Activated CD8-positive, alpha-beta T cell treated with anti-CD3 and anti-CD28 coated beads for 36 hours (primary cell): ENCODE data around the gene SOX5. TPM values are rescaled to one million over a fixed set of nuclear protein-coding genes. Genes with fewer than 3 reads are reported as not detected.

ENCODE experiments used
- ATAC-seq: fragments of 200-7000 bp; cut with Tn5 transposase; one replicate; pipeline ENCODE4 v1.10.0; 2021; ENCODE audit warnings: mild to moderate bottlenecking, moderate library complexity
- CTCF ChIA-PET: fragments of 350-600 bp; sonication (Branson Sonifier 250); formaldehyde crosslinking; loops from one replicate; lab custom pipeline; 2021; ENCODE audit warnings: antibody characterized with exemption; lab: Charles Lee
- POLR2A ChIA-PET: fragments of 350-600 bp; sonication (Branson Sonifier 250); formaldehyde crosslinking; loops from one replicate; lab custom pipeline; 2021; ENCODE audit warnings: antibody characterized with exemption; lab: Charles Lee
- DNase-seq: peaks from one replicate; pipeline ENCODE4 v3.0.0-alpha.2; 2020
- H3K27ac Mint-ChIP-seq: one replicate; pipeline ENCODE4 v1.8.0; 2021; ENCODE audit warnings: mild to moderate bottlenecking, mixed read lengths
- H3K27me3 Mint-ChIP-seq: one replicate; pipeline ENCODE4 v1.8.0; 2021; ENCODE audit warnings: mixed read lengths
- H3K36me3 Mint-ChIP-seq: one replicate; pipeline ENCODE4 v1.8.0; 2021; ENCODE audit warnings: low read depth, mixed read lengths
- H3K4me1 Mint-ChIP-seq: one replicate; pipeline ENCODE4 v1.8.0; 2021; ENCODE audit warnings: low read depth, mixed read lengths
- H3K4me3 Mint-ChIP-seq: one replicate; pipeline ENCODE4 v1.8.0; 2021; ENCODE audit warnings: mild to moderate bottlenecking, moderate library complexity, mixed read lengths
- H3K9me3 Mint-ChIP-seq: one replicate; pipeline ENCODE4 v1.8.0; 2021; ENCODE audit warnings: mixed read lengths
- intact Hi-C: fragments of 100-400 bp; cut with micrococcal nuclease; formaldehyde crosslinking; loops from one replicate; pipeline ENCODE4 v1.10.0; 2022
- total RNA-seq, 2 experiments: library from RNA; stranded (reverse); gene quantifications; one replicate each; pipeline ENCODE4 v1.2.3, GENCODE V29; 2021
- TF ChIP-seq, protein P1 (sequence below): fragments of 200-600 bp; IDR thresholded peaks from one replicate; pipeline ENCODE4 v1.8.0; 2022; ENCODE audit warnings: antibody characterized with exemption, mild to moderate bottlenecking

The SOX5 gene
- total RNA-seq, 2 experiments from 2014 or later = not detected

- ATAC-seq (no peak), DNase-seq (no peak)
- no peaks in the 10 kb centered on the region for H3K4me1 Mint-ChIP-seq
- H3K27ac Mint-ChIP-seq = no peak overlapping the region
- ChIA-PET CTCF (no interaction called here), POLR2A (no interaction called here)
- H3K27me3 Mint-ChIP-seq = no peaks in the 10 kb centered on the region
- no peaks in the 10 kb centered on the region for H3K36me3 Mint-ChIP-seq
- intact Hi-C loops = no loop called here
- no peak overlapping the region for H3K4me3 Mint-ChIP-seq
- TF ChIP-seq, protein P1, sequence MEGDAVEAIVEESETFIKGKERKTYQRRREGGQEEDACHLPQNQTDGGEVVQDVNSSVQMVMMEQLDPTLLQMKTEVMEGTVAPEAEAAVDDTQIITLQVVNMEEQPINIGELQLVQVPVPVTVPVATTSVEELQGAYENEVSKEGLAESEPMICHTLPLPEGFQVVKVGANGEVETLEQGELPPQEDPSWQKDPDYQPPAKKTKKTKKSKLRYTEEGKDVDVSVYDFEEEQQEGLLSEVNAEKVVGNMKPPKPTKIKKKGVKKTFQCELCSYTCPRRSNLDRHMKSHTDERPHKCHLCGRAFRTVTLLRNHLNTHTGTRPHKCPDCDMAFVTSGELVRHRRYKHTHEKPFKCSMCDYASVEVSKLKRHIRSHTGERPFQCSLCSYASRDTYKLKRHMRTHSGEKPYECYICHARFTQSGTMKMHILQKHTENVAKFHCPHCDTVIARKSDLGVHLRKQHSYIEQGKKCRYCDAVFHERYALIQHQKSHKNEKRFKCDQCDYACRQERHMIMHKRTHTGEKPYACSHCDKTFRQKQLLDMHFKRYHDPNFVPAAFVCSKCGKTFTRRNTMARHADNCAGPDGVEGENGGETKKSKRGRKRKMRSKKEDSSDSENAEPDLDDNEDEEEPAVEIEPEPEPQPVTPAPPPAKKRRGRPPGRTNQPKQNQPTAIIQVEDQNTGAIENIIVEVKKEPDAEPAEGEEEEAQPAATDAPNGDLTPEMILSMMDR = no peak
- H3K9me3 Mint-ChIP-seq = no peaks in the 10 kb centered on the region
These were observed 178.1 kb downstream of the SOX5 start for GRCh38 chr12:23771240-23771949.

GRCh38 chr12:23770202-23770938 lies 179.1 kb downstream of the SOX5 start:
- DNase-seq = no peak
- Mint-ChIP-seq H3K27me3 (no peaks in the 10 kb centered on the region), H3K9me3 (no peaks in the 10 kb centered on the region), H3K4me1 (no peaks in the 10 kb centered on the region), H3K4me3 (no peak overlapping the region), H3K27ac (no peak overlapping the region), H3K36me3 (no peaks in the 10 kb centered on the region)
- CTCF ChIA-PET = no interaction called here
- POLR2A ChIA-PET = no interaction called here
- intact Hi-C loops = no loop called here
- ATAC-seq = no peak
- TF ChIP-seq, protein P1 = no peak

DNA sequence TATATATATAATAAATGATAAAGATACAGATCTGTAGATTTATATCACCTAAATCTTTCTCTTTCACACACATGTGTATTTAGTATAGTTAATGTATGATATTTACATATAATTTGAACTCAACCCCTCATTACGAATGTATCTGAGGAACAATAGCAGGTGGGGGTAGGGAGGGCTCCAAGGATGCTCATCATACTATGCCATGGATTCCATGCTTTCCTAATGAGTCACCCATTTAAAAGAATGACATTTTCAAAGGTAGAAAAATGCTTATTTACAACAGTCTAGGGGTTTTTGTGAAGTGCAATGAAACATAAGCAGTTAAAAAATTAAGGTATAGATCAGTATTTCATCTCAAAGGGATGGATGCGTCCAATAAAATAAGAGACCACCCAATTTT lies 181.6 kb downstream of the SOX5 start:
- no peak overlapping the region for H3K27ac Mint-ChIP-seq
- DNase-seq (no peak), ATAC-seq (no peak)
- H3K27me3 Mint-ChIP-seq = no peaks in the 10 kb centered on the region
- H3K36me3 Mint-ChIP-seq = no peaks in the 10 kb centered on the region
- TF ChIP-seq, protein P1 = no peak
- CTCF ChIA-PET = no interaction called here
- H3K4me3 Mint-ChIP-seq = no peak overlapping the region
- H3K9me3 Mint-ChIP-seq = no peaks in the 10 kb centered on the region
- H3K4me1 Mint-ChIP-seq = no peaks in the 10 kb centered on the region
- POLR2A ChIA-PET = no interaction called here
- intact Hi-C loops = no loop called here

GRCh38 chr12:23763724-23764123 lies 185.7 kb downstream of the SOX5 start:
- no peak overlapping the region for H3K27ac Mint-ChIP-seq
- intact Hi-C loops = no loop called here
- no peaks in the 10 kb centered on the region for H3K9me3 Mint-ChIP-seq
- ATAC-seq (no peak), DNase-seq (no peak)
- H3K4me1 Mint-ChIP-seq = no peaks in the 10 kb centered on the region
- no peaks in the 10 kb centered on the region for H3K36me3 Mint-ChIP-seq
- ChIA-PET POLR2A (no interaction called here), CTCF (no interaction called here)
- H3K27me3 Mint-ChIP-seq = no peaks in the 10 kb centered on the region
- H3K4me3 Mint-ChIP-seq = no peak overlapping the region
- TF ChIP-seq, protein P1 = no peak

DNA sequence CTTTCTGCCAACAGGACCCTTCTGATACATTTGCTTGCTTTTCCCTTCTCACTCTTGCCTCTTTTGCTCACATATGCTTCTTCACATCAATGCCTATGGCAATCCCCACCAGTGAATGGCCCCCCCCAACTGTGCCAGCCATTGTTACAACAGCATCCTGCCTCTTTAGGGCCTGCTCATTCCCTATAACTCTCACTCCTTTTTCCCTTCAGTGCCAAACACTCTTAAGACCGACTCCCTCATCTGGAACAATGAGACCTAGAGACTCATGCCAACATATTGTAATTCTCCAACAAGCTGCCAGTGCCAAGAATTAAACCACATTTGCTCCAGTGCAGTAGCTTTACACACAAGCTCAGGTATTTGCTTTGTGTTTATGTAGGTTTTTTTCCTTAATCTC lies 189.0 kb downstream of the SOX5 start:
- intact Hi-C loops = no loop called here
- H3K36me3 Mint-ChIP-seq = no peaks in the 10 kb centered on the region
- ChIA-PET POLR2A (no interaction called here), CTCF (no interaction called here)
- ATAC-seq = no peak
- H3K27me3 Mint-ChIP-seq = no peaks in the 10 kb centered on the region
- H3K4me3 Mint-ChIP-seq = no peak overlapping the region
- peaks cover 2% of the 10 kb centered on the region for H3K9me3 Mint-ChIP-seq
- H3K27ac Mint-ChIP-seq = no peak overlapping the region
- TF ChIP-seq, protein P1 = no peak
- no peak for DNase-seq
- H3K4me1 Mint-ChIP-seq = no peaks in the 10 kb centered on the region
